Ramos (cell line): Measurements from ENCODE around the gene FGF7.
"Not testable (repeated sequence)": the region's sequence is repeated elsewhere in the genome, so short reads cannot be mapped to it uniquely, and the experiment has no call there.

Experiments
- in situ Hi-C: fragments of 300-500 bp; cut with MboI; formaldehyde crosslinking; loops from one replicate; pipeline ENCODE4 v1.14.3; 2022; ENCODE audit warnings: low sequenced_read_pairs; ENCODE audit not compliant: unreplicated experiment

FGF7 gene

GRCh38 chr15:49436751-49437150, 13.7 kb downstream of the FGF7 start:
- in situ Hi-C loops: no loop called here

- in situ Hi-C loops: no loop called here
Measured at GRCh38 chr15:49438962-49439631, 16.1 kb downstream of the FGF7 start.

- in situ Hi-C loops: no loop called here
Measured at GRCh38 chr15:49439678-49440395, 16.8 kb downstream of the FGF7 start.

GRCh38 chr15:49441356-49441755, 18.3 kb downstream of the FGF7 start:
- in situ Hi-C loops: no loop called here

DNA sequence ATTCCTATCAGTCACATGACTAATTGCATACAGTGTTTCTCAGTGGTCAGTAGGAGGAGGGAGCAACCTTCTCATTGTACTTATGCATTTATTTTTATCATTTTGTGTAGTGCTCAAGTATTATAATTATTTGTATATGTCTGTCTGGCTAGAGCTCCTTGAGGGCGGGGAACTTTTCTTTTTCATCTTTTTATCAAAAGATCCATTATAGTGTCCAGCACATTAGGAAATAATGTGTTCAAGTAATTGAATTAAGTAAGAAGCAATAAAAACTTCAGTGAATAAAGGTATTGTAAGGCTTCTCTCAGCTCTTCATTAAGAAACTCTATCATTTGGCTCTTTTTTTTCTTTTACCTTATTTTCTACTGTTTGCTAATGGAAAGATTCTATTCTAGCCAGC, 18.8 kb downstream of the FGF7 start:
- in situ Hi-C loops: no loop called here

GRCh38 chr15:49452595-49452994, 29.6 kb downstream of the FGF7 start:
- in situ Hi-C loops: no loop called here

DNA sequence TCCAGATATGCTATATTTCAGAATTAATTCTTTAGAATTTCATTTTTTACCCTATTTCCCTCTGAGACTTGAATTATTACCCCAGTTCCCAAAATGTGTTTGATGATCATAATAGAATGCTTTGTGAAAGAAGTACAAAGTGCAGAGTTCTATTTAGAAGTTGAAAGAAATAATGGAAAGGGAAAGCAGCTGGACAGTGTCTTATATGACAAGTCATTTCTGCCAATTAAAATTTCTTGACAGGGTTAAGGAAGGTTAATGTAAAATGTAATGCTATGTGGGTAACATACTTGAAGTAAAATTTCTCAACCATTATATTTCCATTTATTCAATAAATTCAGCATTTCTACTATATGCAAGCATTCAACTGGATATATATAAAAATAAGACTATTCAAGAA, 33.1 kb downstream of the FGF7 start:
- in situ Hi-C loops: no loop called here

DNA sequence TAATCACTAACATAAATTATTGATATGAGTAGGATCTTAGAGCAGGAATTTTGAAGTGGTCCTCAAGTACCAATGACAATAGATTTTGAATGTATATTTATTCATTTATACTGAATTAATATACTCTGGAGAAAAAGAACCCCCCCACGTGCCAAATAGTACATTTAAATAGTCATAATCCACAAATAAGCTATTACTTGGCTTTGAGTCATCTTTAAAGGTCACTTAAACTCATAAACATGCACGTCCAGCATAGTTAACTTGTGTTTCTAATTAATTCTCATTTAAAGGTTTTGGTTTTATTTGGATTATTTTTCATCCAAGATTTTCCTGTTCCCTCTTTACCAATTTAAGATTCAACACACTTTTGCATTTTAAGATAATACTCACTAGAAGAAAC, 35.1 kb downstream of the FGF7 start:
- in situ Hi-C loops: no loop called here

- in situ Hi-C loops: no loop called here
Measured at GRCh38 chr15:49460411-49460941, 37.4 kb downstream of the FGF7 start.

DNA sequence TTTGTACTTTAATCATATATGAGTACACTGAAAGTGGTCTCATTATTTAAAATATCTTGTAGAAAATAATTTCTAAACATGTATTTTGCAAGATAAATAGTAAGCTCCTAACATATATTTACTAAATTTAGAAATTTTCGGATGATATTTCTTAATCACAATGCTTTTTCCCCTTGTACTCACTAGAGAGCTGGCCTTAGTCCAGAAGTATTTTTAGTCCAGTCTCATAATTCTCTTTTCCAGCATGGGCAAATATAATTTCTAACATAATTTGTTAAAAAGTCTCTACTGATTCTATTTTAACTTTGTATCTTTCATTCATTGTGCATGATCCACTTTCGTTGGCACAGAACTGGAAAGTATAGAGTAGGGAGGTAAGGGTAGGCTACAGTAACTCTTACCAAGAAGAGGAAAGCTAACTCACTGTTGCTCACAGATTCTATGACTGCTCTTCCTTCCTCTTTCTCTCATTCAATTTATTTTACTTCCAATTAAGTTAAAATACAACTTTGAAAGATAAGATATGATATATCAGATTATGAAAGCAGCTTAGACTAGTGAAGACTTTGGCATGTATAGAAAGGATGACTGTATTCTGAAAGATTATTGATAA, 39.3 kb downstream of the FGF7 start:
- in situ Hi-C loops: no loop called here

GRCh38 chr15:49464522-49464921, 41.5 kb downstream of the FGF7 start:
- in situ Hi-C loops: no loop called here

GRCh38 chr15:49466119-49466518, 43.1 kb downstream of the FGF7 start:
- in situ Hi-C loops: no loop called here

DNA sequence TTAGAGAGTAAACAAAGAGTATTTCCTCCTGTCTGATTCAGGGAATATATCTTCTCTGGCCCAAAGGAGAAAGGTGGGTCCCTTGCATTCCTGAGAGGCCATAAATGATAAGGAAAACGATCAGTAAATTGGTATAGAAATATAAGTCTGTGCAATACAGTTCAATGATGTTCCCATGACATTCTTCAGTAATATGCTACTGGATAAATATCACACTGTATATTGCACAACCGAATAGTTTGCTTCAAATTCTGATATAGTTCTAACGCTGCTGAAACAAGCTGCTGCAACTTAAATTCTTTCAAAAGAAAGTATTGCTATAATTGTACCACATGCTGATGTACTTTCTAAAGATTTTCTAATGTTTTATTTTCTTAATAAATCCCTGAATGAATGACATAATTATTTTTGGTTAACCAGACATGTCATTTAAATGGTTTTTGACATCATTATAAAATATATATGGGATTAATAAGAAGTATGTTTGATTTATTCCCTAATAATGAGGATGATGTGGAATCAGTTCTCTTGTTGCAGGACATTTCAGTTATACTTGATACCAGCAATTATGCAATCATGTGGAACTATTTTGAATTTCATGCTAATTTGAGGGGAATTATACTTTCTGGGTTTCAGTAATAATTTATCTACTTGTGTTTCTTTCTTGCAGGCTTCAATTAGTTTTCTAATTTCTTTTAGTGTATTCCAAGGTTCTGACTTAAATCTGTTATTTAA, 44.9 kb downstream of the FGF7 start:
- in situ Hi-C loops: no loop called here

- in situ Hi-C loops: no loop called here
Measured at GRCh38 chr15:49468481-49468839, 45.4 kb downstream of the FGF7 start.

DNA sequence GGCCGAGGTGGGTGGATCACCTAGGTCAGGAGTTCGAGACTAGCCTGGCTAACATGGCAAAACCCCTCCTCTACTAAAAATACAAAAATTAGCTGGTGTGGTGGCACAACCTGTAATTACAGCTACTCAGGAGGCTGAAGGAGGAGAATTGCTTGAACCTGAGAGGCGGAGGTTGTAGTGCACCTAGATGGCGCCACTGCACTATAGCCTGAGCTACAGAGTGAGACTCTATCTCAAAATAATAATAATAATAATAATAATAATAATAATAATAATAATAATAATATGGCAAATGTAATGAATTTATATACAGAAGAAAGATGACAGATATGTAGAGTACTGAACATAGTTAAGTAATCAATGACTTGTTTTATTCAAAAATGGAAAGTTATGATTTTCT, 48.2 kb downstream of the FGF7 start:
- in situ Hi-C loops: not testable (repeated sequence)

DNA sequence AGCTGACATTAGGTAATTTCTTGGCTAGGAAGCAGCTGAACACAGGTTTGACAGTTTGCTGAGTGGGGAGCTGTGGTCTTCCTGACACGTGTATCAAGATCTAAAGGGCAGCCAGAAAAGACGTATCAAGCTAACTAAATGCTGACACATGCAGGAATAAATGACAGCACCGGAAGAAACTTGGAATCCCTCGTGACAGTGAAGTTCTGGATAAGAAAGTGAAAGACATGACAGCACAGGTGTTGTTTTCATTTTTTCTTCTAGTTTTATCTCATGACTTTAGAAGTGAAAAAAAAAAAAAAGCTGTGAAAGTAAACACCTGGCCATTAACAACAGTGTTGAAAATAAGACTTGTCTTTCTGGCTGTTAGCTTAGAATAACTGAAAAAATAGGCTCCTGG, 48.7 kb downstream of the FGF7 start:
- in situ Hi-C loops: no loop called here

DNA sequence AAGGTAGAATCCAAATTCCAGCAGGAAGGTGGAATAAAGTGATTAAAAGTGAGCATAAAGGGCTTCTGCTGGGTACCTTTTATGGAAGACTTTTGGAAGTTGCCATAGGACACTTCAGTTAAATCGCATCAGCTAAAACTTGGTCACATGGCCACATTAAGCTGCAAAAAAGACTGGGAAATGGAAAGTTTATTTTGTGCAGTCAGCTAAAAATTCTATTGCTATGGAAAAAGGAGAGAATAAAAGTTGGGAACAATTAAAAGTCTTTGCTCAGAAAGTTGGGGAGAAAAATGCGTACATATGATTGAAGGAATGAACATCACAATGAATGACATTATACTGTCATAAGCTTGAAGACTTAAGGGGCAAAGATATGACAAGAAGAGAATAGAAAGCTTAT, 49.3 kb downstream of the FGF7 start:
- in situ Hi-C loops: no loop called here

DNA sequence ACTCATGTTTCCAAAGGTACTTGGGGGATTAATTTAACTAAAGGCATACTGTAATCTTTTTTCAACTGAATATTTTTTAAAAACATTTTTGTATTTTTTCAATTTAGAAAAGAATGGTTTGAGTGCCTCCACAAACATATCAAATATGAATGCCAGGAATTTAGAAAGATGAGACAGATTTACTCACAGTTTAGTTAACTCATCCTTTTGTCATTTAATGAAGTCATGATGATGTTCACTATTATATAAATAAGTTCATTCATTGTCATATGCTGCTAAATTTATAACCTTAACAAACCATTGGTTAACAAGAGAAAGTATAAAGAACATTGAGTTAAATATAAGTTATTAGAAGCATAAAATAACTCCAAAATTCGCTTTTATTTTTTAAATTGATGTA, 50.0 kb downstream of the FGF7 start:
- in situ Hi-C loops: no loop called here

DNA sequence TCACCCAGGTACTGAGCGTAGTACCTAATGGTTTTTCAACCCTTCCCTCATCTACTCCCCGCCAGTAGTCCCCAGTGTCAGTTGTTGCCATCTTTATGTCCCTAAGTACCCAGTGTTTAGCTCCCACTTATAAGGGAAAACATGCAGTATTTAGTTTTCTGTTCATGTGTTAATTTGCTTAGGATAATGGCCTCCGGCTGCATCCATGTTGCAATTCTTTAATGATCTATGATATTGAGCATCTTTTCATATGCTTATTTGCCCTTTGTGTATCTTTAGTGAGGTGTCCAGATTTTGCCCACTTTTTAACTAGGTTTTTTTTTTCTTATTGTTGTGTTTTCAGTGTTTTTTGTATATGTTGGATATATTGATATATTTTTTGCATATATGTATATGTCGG, 55.0 kb downstream of the FGF7 start:
- in situ Hi-C loops: not testable (repeated sequence)

DNA sequence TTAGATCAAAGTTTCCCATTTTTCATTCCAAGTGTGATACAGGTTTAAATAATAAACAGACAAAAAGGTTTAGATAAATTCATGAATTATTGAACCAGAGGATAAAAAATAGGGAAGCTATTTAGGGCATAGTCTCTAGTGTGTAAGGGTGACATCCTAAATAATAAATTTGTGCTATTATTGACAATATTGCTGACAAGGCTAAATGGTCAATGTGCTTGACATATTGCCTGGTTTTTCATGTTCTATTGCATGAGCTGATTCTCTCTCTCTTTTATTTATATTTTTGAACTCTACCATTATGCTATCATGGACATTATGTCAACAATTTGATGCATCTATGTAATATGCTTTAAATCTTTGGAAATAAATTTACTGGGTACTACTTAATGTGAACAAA, 55.9 kb downstream of the FGF7 start:
- in situ Hi-C loops: not testable (repeated sequence)

GRCh38 chr15:49485401-49485800, 62.4 kb downstream of the FGF7 start:
- in situ Hi-C loops: not testable (repeated sequence)
